NCI-H460 (cell line): ENCODE results near the gene CS. TPM values are rescaled to one million over a fixed set of nuclear protein-coding genes. Genes with fewer than 3 reads are reported as not detected.
"Not testable (repeated sequence)": the region's sequence is repeated elsewhere in the genome, so short reads cannot be mapped to it uniquely, and the experiment has no call there.

ENCODE experiments used
- DNase-seq: peaks from one replicate; pipeline ENCODE4 v3.0.0-alpha.2; 2016; ENCODE audit warnings: low read depth; ENCODE audit errors: extremely low read depth
- total RNA-seq: library from RNA; depleted of rRNA; stranded (reverse); fragments of >200 nt; shearing (Covaris generic); gene quantifications from 2 replicates; pipeline ENCODE4 v1.2.3, GENCODE V29; 2014

The CS gene
- total RNA-seq, 1 experiment from 2014 or later: 153 TPM

GRCh38 chr12:56321610-56322009 is 21.5 kb upstream of the CS start:
- DNase-seq: not testable (repeated sequence)

- no peak for DNase-seq
Observed at GRCh38 chr12:56321027-56321426, 20.9 kb upstream of the CS start.

- no peak for DNase-seq
Observed at GRCh38 chr12:56317675-56318074, 17.5 kb upstream of the CS start.

- DNase-seq: peak; percentile 94
Observed at GRCh38 chr12:56315622-56316473, 15.7 kb upstream of the CS start, which contains the start of gene CNPY2. CNPY2 (minus strand) TSS chr12:56315988; CDS start chr12:56315217, 771 bp downstream.

- DNase-seq: no peak
Observed at GRCh38 chr12:56315249-56315621, 15.1 kb upstream of the CS start.

- DNase-seq: no peak
Observed at GRCh38 chr12:56311003-56311402, 10.9 kb upstream of the CS start.

GRCh38 chr12:56308714-56309113 is 8.6 kb upstream of the CS start:
- DNase-seq: no peak

GRCh38 chr12:56307221-56307965 is 7.3 kb upstream of the CS start:
- DNase-seq: no peak

GRCh38 chr12:56304872-56305590 is 4.9 kb upstream of the CS start:
- DNase-seq: no peak

GRCh38 chr12:56304276-56304675 is 4.1 kb upstream of the CS start:
- peak; percentile 33 for DNase-seq

GRCh38 chr12:56300644-56301464 is 724 bp upstream of the CS start:
- no peak for DNase-seq

- no peak for DNase-seq
Observed at GRCh38 chr12:56299308-56299852, 750 bp downstream of the CS start.

- DNase-seq: no peak
Observed at GRCh38 chr12:56298828-56299227, 1.3 kb downstream of the CS start.

GRCh38 chr12:56297400-56297799 is 2.7 kb downstream of the CS start:
- no peak for DNase-seq

- DNase-seq: no peak
Observed at GRCh38 chr12:56296295-56296694, 3.8 kb downstream of the CS start.

- no peak for DNase-seq
Observed at GRCh38 chr12:56293795-56294194, 6.3 kb downstream of the CS start.

GRCh38 chr12:56288705-56289387 is 11.3 kb downstream of the CS start:
- no peak for DNase-seq

- no peak for DNase-seq
Observed at GRCh38 chr12:56286044-56286830, 13.9 kb downstream of the CS start.

GRCh38 chr12:56284263-56284662 is 15.9 kb downstream of the CS start:
- DNase-seq: not testable (repeated sequence)
